OCI-LY3 (cell line): ENCODE data around the gene LAPTM5.

Experiments used
- EZH2phosphoT487 ChIP-seq: fragments of 200-600 bp; shearing (Covaris generic); IDR thresholded peaks from 2 replicates; pipeline ENCODE4 v1.6.1; 2018; ENCODE audit warnings: antibody characterized with exemption, mixed run types, low read depth
- TF ChIP-seq, protein P1 (sequence below): fragments of 200-600, 300-600 bp; sonication (generic); IDR thresholded peaks from 2 replicates; pipeline ENCODE4 v1.5.1; 2014; ENCODE audit warnings: antibody characterized with exemption, low read length, low read depth

GRCh38 chr1:30733493-30733892, 24.1 kb downstream of the LAPTM5 start:
- TF ChIP-seq, protein P1, sequence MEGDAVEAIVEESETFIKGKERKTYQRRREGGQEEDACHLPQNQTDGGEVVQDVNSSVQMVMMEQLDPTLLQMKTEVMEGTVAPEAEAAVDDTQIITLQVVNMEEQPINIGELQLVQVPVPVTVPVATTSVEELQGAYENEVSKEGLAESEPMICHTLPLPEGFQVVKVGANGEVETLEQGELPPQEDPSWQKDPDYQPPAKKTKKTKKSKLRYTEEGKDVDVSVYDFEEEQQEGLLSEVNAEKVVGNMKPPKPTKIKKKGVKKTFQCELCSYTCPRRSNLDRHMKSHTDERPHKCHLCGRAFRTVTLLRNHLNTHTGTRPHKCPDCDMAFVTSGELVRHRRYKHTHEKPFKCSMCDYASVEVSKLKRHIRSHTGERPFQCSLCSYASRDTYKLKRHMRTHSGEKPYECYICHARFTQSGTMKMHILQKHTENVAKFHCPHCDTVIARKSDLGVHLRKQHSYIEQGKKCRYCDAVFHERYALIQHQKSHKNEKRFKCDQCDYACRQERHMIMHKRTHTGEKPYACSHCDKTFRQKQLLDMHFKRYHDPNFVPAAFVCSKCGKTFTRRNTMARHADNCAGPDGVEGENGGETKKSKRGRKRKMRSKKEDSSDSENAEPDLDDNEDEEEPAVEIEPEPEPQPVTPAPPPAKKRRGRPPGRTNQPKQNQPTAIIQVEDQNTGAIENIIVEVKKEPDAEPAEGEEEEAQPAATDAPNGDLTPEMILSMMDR: no peak
- no peak for TF ChIP-seq EZH2phosphoT487
